ENCODE data around the gene PLEKHH3. TPM values are rescaled to one million over a fixed set of nuclear protein-coding genes. Genes with fewer than 3 reads are reported as not detected.

Gene PLEKHH3
- total RNA-seq: 10 to 100 TPM in 5 of 6 experiments, 1 to 10 TPM in 1; 8.1 to 23.7 (median 11.2) TPM
- long read RNA-seq: 0 reads

GRCh38 chr17:42676424-42677011, at the start of gene PLEKHH3:
PLEKHH3 (minus strand) TSS chr17:42676994; CDS start chr17:42676563, 431 bp downstream.
- TF ChIP-seq POLR2A (IDR thresholded peaks at IDR 0.05): peak; percentile 80
- peak; percentile 7 to 34 (median 20) for TF ChIP-seq CTCF (IDR thresholded peaks at IDR 0.05)
- intact Hi-C loops (cut with DNase I): no loop called here
- DNase-seq (no peak), ATAC-seq (no peak)
- Histone ChIP-seq H3K36me3 (peaks cover 0 to 19% (median 4%) of the 10 kb centered on the region in 4 donors), H3K4me1 (peaks cover 0 to 38% (median 9%) of the 10 kb centered on the region in 4 donors), H3K27me3 (no peaks in the 10 kb centered on the region), H3K4me3 (peak within 1 kb of the TSS; percentile 94 to 97 (median 97)), H3K9me3 (no peaks in the 10 kb centered on the region), H3K27ac (peak within 1 kb of the TSS; percentile 85 to 90 (median 87))
- WGBS (ENCODE audit: insufficient coverage, low coverage, low lambda C conversion rate, missing lambda C conversion rate): 1% methylated on average over 18 of the region's 51 CpGs

- 93% methylated on average over 6 of the region's 6 CpGs for WGBS (ENCODE audit: insufficient coverage, low coverage, low lambda C conversion rate, missing lambda C conversion rate)
- H3K9me3 ChIP-seq: no peaks in the 10 kb centered on the region
- no peaks in the 10 kb centered on the region for H3K4me1 ChIP-seq
- no peak for DNase-seq
- no peak for ATAC-seq
- peaks cover 0 to 81% (median 4%) of the 10 kb centered on the region in 4 donors for H3K36me3 ChIP-seq
- H3K27ac ChIP-seq: no peak overlapping the region
- TF ChIP-seq POLR2A (IDR thresholded peaks at IDR 0.05) (no peak), CTCF (IDR thresholded peaks at IDR 0.05) (no peak)
- intact Hi-C loops (cut with DNase I): no loop called here
- H3K27me3 ChIP-seq: no peaks in the 10 kb centered on the region
- H3K4me3 ChIP-seq: no peak overlapping the region
These were observed 48.3 kb upstream of the PLEKHH3 start for GRCh38 chr17:42725143-42725542.

DNA sequence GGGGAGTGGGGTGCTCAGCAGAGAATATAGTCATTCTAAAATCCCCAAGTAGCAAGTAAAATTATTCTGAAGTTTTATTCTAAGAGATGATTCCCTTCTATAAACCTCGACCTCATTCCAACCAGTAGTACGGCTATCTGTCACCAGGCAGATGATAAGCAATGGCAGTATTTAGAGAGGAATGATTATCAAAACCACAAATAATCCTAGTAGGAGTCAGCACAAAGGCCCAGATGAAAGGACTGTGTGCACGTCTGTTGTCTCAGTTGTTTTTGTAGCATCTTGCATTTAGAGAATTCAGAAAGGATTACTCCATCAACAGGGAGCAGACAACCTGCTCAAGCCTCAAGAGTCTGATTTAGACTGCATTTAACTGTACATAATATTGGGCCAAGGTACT, 46.8 kb upstream of the PLEKHH3 start:
- WGBS (ENCODE audit: insufficient coverage, low coverage, low lambda C conversion rate, missing lambda C conversion rate): 67% methylated on average over 3 of the region's 3 CpGs
- Histone ChIP-seq H3K36me3 (peaks cover 0 to 90% (median 13%) of the 10 kb centered on the region in 4 donors), H3K4me3 (no peak overlapping the region), H3K9me3 (no peaks in the 10 kb centered on the region), H3K27ac (no peak overlapping the region), H3K4me1 (no peaks in the 10 kb centered on the region), H3K27me3 (no peaks in the 10 kb centered on the region)
- ATAC-seq (no peak), DNase-seq (no peak)
- no peak for TF ChIP-seq POLR2A (IDR thresholded peaks at IDR 0.05)
- no peak for TF ChIP-seq CTCF (IDR thresholded peaks at IDR 0.05)
- intact Hi-C loops (cut with DNase I): loop anchor here in 1 of 2 donors (5.0 kb wide), 1 partner anchor 39 kb away; the partner anchor contains the start of gene RAMP2

- no peaks in the 10 kb centered on the region for H3K9me3 ChIP-seq
- H3K36me3 ChIP-seq: peaks cover 0 to 89% (median 27%) of the 10 kb centered on the region in 4 donors
- WGBS (ENCODE audit: insufficient coverage, low coverage, low lambda C conversion rate, missing lambda C conversion rate): 14% methylated on average over 2 of the region's 2 CpGs
- no peak overlapping the region for H3K27ac ChIP-seq
- intact Hi-C loops (cut with DNase I): loop anchor here in 1 of 2 donors (5.0 kb wide), 1 partner anchor 41 kb away; the partner anchor contains the start of gene RAMP2
- no peaks in the 10 kb centered on the region for H3K27me3 ChIP-seq
- no peak for DNase-seq
- H3K4me3 ChIP-seq: no peak overlapping the region
- H3K4me1 ChIP-seq: no peaks in the 10 kb centered on the region
- TF ChIP-seq POLR2A (IDR thresholded peaks at IDR 0.05): no peak
- peak; percentile 59 to 75 (median 70) for TF ChIP-seq CTCF (IDR thresholded peaks at IDR 0.05)
- peak; percentile 79 to 94 (median 82) for ATAC-seq
These were observed 44.3 kb upstream of the PLEKHH3 start for GRCh38 chr17:42720996-42721583.

Data from right lobe of liver (tissue), 6 donors.